UCSD-AML1 (cell line): Measurements from ENCODE around the gene ARPP21.

Experiments used
- DNase-seq: peaks from one replicate; lab custom pipeline; 2025; ENCODE audit not compliant: unreplicated experiment; lab: John Stamatoyannopoulos, UW

The ARPP21 gene

GRCh38 chr3:35641331-35641730 is 2.0 kb downstream of the ARPP21 start:
- DNase-seq = no peak

GRCh38 chr3:35641920-35642527 is 2.7 kb downstream of the ARPP21 start:
- no peak for DNase-seq

DNA sequence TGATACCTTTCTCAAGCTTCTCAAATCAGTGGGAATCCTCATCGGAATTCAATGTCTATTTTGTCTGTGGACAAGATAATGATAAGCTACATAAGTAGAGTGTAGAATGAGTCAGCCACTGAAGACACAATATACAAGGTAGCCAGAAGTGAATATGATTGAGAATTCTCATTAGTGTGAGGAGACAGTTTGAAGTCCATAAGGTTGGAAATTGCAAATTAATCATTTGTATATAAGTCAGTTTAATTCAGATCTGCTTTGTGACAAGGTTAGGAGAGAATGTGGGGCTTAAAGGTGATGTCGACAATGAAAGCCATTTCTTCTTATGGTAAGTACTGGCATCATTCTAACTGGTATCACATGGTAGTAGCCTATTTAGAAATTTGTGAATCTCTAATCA is 4.2 kb downstream of the ARPP21 start:
- DNase-seq = no peak

GRCh38 chr3:35644451-35644850 is 5.1 kb downstream of the ARPP21 start:
- DNase-seq = no peak

GRCh38 chr3:35645189-35645588 is 5.9 kb downstream of the ARPP21 start:
- DNase-seq = no peak

DNA sequence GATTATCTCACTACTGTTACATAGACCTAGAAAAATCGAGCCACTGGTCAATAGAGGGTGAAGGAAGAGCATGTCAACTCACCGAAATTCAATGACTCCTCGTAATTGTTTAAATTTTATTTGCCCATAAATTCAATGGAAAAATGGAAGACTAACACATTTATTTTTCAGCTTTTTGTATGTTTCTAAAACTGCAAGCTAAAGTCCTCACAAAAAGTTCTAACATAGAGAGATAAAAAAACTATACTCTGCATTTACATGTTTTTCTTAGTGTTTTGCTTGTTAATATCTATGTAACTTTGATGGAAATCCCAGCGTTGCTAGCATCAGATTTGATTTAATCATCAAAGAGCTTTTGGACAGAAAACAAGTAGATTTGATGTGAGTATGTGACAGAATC is 6.8 kb downstream of the ARPP21 start:
- no peak for DNase-seq

DNA sequence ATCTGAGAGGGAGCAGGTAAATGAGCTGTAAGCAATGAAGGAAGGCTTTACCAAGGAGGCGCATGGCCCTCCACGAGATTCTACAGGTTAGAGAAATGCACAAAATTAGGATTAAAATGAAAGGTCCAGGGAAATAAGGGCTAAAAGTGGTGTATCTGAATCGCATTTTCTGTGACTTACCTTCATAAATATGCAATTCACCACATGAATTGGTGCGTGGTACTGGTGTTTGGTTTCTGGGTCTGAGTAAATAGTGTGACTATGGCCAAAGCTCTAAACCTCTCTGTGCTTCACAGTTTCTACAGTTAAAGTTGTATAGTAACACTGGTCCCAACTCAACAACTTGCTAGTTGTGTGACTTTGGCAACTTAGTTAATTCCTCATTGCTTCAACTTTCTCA is 8.1 kb downstream of the ARPP21 start:
- no peak for DNase-seq

DNA sequence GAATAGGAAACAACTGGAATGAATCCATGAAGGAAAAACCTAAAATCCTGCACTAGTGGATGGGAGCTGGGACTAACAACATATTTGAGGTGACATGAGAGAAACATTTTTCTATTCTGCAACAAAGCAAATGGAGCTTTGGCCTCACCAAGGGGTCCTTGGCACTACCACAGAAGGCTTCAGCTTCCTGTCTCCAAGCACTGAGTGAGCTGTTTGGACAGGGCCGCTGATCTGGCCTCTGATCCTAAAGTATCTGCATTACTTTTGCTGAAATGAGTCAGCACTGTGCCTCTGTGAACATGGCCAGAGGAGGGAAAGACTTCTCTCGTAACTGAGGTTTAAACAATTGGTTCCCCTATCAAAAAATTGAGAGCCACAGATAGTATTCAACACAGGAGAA is 9.0 kb downstream of the ARPP21 start:
- DNase-seq = no peak

DNA sequence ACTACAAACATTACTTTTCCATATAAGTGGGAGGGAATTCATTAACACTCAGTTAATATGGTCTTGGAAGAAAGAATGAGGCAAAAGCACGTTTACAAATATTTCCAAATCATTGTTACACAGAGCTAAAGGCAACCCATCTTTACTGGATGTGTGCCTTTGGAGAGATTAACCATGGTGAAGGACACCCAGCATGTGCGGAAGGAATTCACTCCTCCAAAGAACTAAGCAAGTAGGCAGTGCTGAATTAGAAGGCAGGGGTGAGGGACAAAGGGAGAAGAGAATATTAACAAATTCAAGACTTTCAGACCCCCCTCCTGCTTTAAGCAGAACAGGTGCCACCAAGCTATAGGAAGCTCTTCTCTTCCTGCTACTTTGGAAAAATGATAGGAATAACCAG is 10.1 kb downstream of the ARPP21 start:
- DNase-seq = no peak

DNA sequence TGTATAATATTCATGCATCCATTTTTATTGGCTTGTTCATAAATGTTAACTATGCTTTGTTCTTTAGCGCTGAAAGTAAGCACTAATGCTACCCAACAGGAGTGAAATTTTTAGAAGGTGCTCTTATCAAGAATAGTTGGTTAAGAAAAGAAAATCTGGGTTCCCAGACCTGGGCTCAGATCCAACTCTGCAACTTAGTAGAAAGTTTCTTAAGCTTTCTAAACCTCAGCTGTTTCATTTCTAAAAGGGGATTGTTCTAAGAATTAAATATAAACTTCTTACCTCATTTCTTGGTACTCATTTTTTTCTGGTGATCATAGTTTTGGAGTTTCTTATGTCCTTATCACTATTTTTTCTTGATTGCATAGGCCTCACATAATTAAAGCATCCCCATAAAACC is 12.1 kb downstream of the ARPP21 start:
- no peak for DNase-seq

GRCh38 chr3:35651851-35652250 is 12.5 kb downstream of the ARPP21 start:
- DNase-seq = no peak

DNA sequence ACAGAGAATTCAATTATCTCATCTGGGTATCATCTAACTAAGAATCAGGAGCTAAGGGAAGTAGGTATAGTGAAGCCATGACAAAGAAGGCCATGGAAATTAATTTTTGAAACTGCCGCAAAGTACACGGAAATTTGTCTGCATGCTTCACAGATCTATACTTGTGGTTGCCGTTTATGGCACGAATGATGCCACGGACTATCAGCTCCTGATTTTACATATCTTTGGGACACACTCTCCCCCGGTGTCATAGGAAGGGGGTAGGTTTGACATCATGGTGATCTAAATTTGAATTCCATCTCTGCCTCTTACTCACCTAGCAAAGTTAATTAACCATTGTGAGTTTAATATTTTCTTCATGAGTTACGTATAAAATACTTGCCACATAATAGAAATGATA is 14.0 kb downstream of the ARPP21 start:
- no peak for DNase-seq

DNA sequence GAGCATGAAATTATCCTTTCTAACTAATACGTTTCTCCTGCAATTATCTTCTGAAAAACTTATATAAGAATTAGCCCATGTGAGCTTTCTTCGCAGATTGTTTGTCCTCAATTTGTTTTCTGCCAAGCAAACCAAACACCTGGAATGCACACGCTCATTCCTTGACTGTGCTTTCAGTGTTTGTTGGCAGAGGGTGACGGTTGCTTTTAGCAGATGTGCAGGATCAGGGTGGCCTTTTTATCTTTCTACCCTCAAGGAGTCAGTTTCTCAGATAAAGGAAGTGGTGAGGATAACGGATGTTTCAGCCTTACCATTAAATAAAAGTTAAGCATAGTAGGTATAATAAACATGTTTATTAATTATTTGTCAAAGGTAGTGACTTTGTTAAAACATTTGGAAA is 15.2 kb downstream of the ARPP21 start:
- no peak for DNase-seq

DNA sequence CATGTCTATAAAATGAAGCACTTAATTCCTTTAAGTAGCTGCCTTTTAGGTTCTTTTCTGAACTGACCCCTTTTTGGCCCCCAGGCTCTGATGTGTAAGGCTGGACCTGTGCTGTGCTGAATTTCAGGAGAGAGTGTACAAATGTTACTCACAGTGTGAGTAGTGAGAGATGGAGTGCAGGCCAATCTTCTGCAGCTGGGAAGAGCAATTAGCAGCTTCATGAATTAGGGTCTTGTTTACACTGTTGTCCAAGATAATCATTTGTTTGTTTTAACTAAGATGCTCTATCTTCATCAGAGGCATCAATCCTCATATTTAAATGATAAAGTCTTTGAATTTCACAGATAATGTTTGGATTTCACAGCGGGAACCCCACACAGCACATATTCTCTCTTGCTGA is 19.4 kb downstream of the ARPP21 start:
- DNase-seq = no peak

GRCh38 chr3:35659768-35660167 is 20.4 kb downstream of the ARPP21 start:
- DNase-seq = no peak

GRCh38 chr3:35663471-35663870 is 24.1 kb downstream of the ARPP21 start:
- no peak for DNase-seq

GRCh38 chr3:35664460-35664919 is 25.2 kb downstream of the ARPP21 start:
- DNase-seq = peak; percentile 7

GRCh38 chr3:35665390-35666055 is 26.2 kb downstream of the ARPP21 start:
- no peak for DNase-seq

DNA sequence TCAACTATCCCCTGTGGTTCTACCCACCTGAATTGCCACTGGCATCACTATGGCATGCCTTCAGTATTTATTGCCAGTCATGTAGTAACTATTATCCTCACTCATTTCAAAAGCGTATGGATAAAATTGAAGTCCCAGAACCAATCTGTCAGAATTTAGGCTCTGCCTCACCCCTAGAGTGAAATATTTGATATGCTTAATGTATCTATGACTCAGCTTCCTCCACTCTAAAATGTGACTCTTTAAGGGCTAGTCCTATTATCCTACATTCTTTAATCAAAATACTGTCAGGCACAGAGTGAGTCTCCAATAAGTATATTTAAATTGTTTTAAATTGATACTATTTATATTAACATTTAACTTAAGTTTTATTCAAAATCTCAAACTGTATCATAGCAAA is 27.6 kb downstream of the ARPP21 start:
- DNase-seq = no peak

DNA sequence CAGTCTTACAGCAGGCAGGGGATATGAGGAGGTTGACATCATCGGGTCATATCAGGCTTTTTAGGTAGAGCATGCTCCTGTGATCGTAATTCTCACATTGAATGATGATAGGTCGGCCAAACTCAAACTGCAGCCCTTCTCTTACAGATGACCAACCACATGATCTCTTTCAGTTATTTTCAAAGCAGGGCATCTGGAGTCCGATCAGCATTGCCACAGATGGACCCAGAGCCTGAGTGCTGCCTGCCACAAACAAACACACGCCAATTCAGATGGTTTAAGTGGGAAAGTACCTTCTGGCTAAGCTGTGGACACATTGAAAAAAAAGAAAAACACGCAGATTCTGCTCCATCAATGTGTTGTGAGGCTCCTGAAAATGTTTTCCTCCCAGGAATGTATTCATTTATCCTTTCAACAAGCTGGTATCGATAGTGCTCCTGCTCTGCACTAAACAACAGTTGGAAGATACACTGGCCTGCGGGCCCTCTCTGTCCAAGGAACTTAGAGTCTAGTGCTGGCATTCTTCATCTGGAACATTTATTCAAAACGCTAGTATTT is 31.2 kb downstream of the ARPP21 start:
- no peak for DNase-seq

- no peak for DNase-seq
Observed at GRCh38 chr3:35671483-35671882, 32.2 kb downstream of the ARPP21 start.

- no peak for DNase-seq
Observed at GRCh38 chr3:35673017-35673416, 33.7 kb downstream of the ARPP21 start.
